SJCRH30 (cell line): ENCODE results near the gene TLN1. TPM values are rescaled to one million over a fixed set of nuclear protein-coding genes. Genes with fewer than 3 reads are reported as not detected.
A peak's percentile ranks its signal among the peaks of the same experiment; 100 is the strongest.

Experiments
- DNase-seq, 2 experiments: peaks; one replicate each; pipeline ENCODE4 v3.0.0-alpha.2; 2015 to 2020
- H3K27ac ChIP-seq: fragments of 250-450 bp; sonication (Bioruptor Pico); 2 replicates; pipeline ENCODE4 v1.5.1; 2020; ENCODE audit warnings: mild to moderate bottlenecking, moderate library complexity
- H3K27me3 ChIP-seq: fragments of 250-450 bp; sonication (Bioruptor Pico); 2 replicates; pipeline ENCODE4 v1.5.1; 2020; ENCODE audit warnings: mild to moderate bottlenecking, moderate library complexity
- H3K36me3 ChIP-seq: fragments of 250-450 bp; sonication (Bioruptor Pico); 2 replicates; pipeline ENCODE4 v1.5.1; 2020; ENCODE audit warnings: mild to moderate bottlenecking, moderate library complexity
- H3K4me1 ChIP-seq: fragments of 250-450 bp; sonication (Bioruptor Pico); 2 replicates; pipeline ENCODE4 v1.5.1; 2020; ENCODE audit warnings: mild to moderate bottlenecking, moderate library complexity
- H3K4me3 ChIP-seq: fragments of 250-450 bp; sonication (Bioruptor Pico); 2 replicates; pipeline ENCODE4 v1.5.1; 2020; ENCODE audit warnings: mild to moderate bottlenecking, moderate library complexity
- H3K9me3 ChIP-seq: fragments of 250-450 bp; sonication (Bioruptor Pico); replicated peaks from 2 replicates; pipeline ENCODE4 v1.5.1; 2020; ENCODE audit warnings: mild to moderate bottlenecking, moderate library complexity
- total RNA-seq: library from RNA; depleted of rRNA; stranded (reverse); fragments of >200 nt; shearing (Covaris generic); gene quantifications from 2 replicates; pipeline ENCODE4 v1.2.3, GENCODE V29; 2014

Gene TLN1
- total RNA-seq, 1 experiment from 2014 or later: 65.0 TPM

GRCh38 chr9:35682520-35683315 is 49.3 kb downstream of the TLN1 start:
- H3K4me1 ChIP-seq: peaks cover 5% of the 10 kb centered on the region
- H3K36me3 ChIP-seq: peaks cover 48% of the 10 kb centered on the region
- H3K27ac ChIP-seq: no peak overlapping the region
- H3K9me3 ChIP-seq: no peaks in the 10 kb centered on the region
- no peaks in the 10 kb centered on the region for H3K27me3 ChIP-seq
- DNase-seq: no peak
- H3K4me3 ChIP-seq: no peak overlapping the region

GRCh38 chr9:35682051-35682450 is 49.9 kb downstream of the TLN1 start:
- no peaks in the 10 kb centered on the region; the same call in 1 of the 2 replicates for H3K4me1 ChIP-seq
- no peak overlapping the region for H3K27ac ChIP-seq
- no peaks in the 10 kb centered on the region for H3K27me3 ChIP-seq
- H3K9me3 ChIP-seq: no peaks in the 10 kb centered on the region
- no peak for DNase-seq
- H3K36me3 ChIP-seq: peaks cover 41% of the 10 kb centered on the region
- no peak overlapping the region for H3K4me3 ChIP-seq

GRCh38 chr9:35681341-35682002 is 50.5 kb downstream of the TLN1 start:
- Histone ChIP-seq H3K36me3 (peaks cover 41% of the 10 kb centered on the region), H3K27me3 (no peaks in the 10 kb centered on the region), H3K27ac (no peak overlapping the region), H3K9me3 (no peaks in the 10 kb centered on the region), H3K4me1 (no peaks in the 10 kb centered on the region), H3K4me3 (no peak overlapping the region)
- DNase-seq: no peak

GRCh38 chr9:35680331-35681105 is 51.5 kb downstream of the TLN1 start:
- H3K9me3 ChIP-seq: no peaks in the 10 kb centered on the region
- no peaks in the 10 kb centered on the region for H3K4me1 ChIP-seq
- peaks cover 33% of the 10 kb centered on the region for H3K36me3 ChIP-seq
- H3K27ac ChIP-seq: no peak overlapping the region
- no peaks in the 10 kb centered on the region for H3K27me3 ChIP-seq
- H3K4me3 ChIP-seq: no peak overlapping the region
- no peak for DNase-seq

- H3K4me3 ChIP-seq: no peak overlapping the region
- no peak overlapping the region for H3K27ac ChIP-seq
- no peaks in the 10 kb centered on the region for H3K9me3 ChIP-seq
- no peak for DNase-seq
- peaks cover 26% of the 10 kb centered on the region for H3K36me3 ChIP-seq
- no peaks in the 10 kb centered on the region for H3K27me3 ChIP-seq
- no peaks in the 10 kb centered on the region for H3K4me1 ChIP-seq
These were observed 52.1 kb downstream of the TLN1 start for GRCh38 chr9:35679766-35680330.

GRCh38 chr9:35679091-35679490 is 52.9 kb downstream of the TLN1 start:
- Histone ChIP-seq H3K27ac (no peak overlapping the region), H3K9me3 (no peaks in the 10 kb centered on the region), H3K36me3 (peaks cover 19% of the 10 kb centered on the region), H3K4me3 (no peak overlapping the region), H3K4me1 (no peaks in the 10 kb centered on the region), H3K27me3 (no peaks in the 10 kb centered on the region)
- no peak for DNase-seq

GRCh38 chr9:35675732-35676392 is 56.1 kb downstream of the TLN1 start:
- H3K27ac ChIP-seq: no peak overlapping the region
- H3K9me3 ChIP-seq: no peaks in the 10 kb centered on the region
- no peaks in the 10 kb centered on the region for H3K27me3 ChIP-seq
- peaks cover 3% of the 10 kb centered on the region; the same call in 1 of the 2 replicates for H3K4me1 ChIP-seq
- no peaks in the 10 kb centered on the region for H3K36me3 ChIP-seq
- no peak for DNase-seq
- H3K4me3 ChIP-seq: no peak overlapping the region

GRCh38 chr9:35675204-35675603 is 56.8 kb downstream of the TLN1 start:
- H3K4me1 ChIP-seq: peaks cover 3% of the 10 kb centered on the region; the same call in 1 of the 2 replicates
- H3K27me3 ChIP-seq: no peaks in the 10 kb centered on the region
- no peak for DNase-seq
- no peak overlapping the region for H3K27ac ChIP-seq
- no peaks in the 10 kb centered on the region for H3K36me3 ChIP-seq
- no peak overlapping the region for H3K4me3 ChIP-seq
- no peaks in the 10 kb centered on the region for H3K9me3 ChIP-seq

- Histone ChIP-seq H3K9me3 (no peaks in the 10 kb centered on the region), H3K27me3 (no peaks in the 10 kb centered on the region), H3K27ac (no peak overlapping the region), H3K36me3 (no peaks in the 10 kb centered on the region), H3K4me3 (no peak overlapping the region), H3K4me1 (peaks cover 14% of the 10 kb centered on the region)
- no peak for DNase-seq
These were observed 58.0 kb downstream of the TLN1 start for GRCh38 chr9:35674025-35674361.

- no peak for DNase-seq
- Histone ChIP-seq H3K27ac (no peak within 1 kb of the TSS), H3K9me3 (no peaks in the 10 kb centered on the region), H3K4me3 (no peak within 1 kb of the TSS), H3K27me3 (no peaks in the 10 kb centered on the region), H3K36me3 (no peaks in the 10 kb centered on the region), H3K4me1 (peaks cover 20% of the 10 kb centered on the region)
These were observed 58.6 kb downstream of the TLN1 start, which contains the start of gene CA9 for GRCh38 chr9:35673132-35674024. CA9 (plus strand) TSS chr9:35673928; CDS start chr9:35673960, 32 bp downstream.

- peaks cover 26% of the 10 kb centered on the region for H3K4me1 ChIP-seq
- no peak overlapping the region for H3K27ac ChIP-seq
- H3K27me3 ChIP-seq: no peaks in the 10 kb centered on the region
- no peak overlapping the region for H3K4me3 ChIP-seq
- H3K36me3 ChIP-seq: no peaks in the 10 kb centered on the region
- no peaks in the 10 kb centered on the region for H3K9me3 ChIP-seq
- DNase-seq: peak; percentile 21 to 53
These were observed 62.5 kb downstream of the TLN1 start for GRCh38 chr9:35669331-35670145.

GRCh38 chr9:35667939-35668338 is 64.1 kb downstream of the TLN1 start:
- no peak for DNase-seq
- H3K9me3 ChIP-seq: no peaks in the 10 kb centered on the region
- no peaks in the 10 kb centered on the region for H3K36me3 ChIP-seq
- peaks cover 23% of the 10 kb centered on the region for H3K4me1 ChIP-seq
- no peak overlapping the region for H3K27ac ChIP-seq
- no peaks in the 10 kb centered on the region for H3K27me3 ChIP-seq
- no peak overlapping the region for H3K4me3 ChIP-seq

GRCh38 chr9:35666549-35666948 is 65.4 kb downstream of the TLN1 start:
- H3K27me3 ChIP-seq: no peaks in the 10 kb centered on the region
- no peak overlapping the region for H3K27ac ChIP-seq
- H3K4me1 ChIP-seq: peaks cover 23% of the 10 kb centered on the region
- H3K9me3 ChIP-seq: no peaks in the 10 kb centered on the region
- H3K4me3 ChIP-seq: no peak overlapping the region
- no peak for DNase-seq
- no peaks in the 10 kb centered on the region for H3K36me3 ChIP-seq
